HG03139 (cell line): ENCODE data around the gene SPINT3.

Source experiments
- ATAC-seq: cut with Tn5 transposase; IDR thresholded peaks from one replicate; pipeline ENCODE4 v1.9.1; 2021; ENCODE audit not compliant: unreplicated experiment

Gene SPINT3

DNA sequence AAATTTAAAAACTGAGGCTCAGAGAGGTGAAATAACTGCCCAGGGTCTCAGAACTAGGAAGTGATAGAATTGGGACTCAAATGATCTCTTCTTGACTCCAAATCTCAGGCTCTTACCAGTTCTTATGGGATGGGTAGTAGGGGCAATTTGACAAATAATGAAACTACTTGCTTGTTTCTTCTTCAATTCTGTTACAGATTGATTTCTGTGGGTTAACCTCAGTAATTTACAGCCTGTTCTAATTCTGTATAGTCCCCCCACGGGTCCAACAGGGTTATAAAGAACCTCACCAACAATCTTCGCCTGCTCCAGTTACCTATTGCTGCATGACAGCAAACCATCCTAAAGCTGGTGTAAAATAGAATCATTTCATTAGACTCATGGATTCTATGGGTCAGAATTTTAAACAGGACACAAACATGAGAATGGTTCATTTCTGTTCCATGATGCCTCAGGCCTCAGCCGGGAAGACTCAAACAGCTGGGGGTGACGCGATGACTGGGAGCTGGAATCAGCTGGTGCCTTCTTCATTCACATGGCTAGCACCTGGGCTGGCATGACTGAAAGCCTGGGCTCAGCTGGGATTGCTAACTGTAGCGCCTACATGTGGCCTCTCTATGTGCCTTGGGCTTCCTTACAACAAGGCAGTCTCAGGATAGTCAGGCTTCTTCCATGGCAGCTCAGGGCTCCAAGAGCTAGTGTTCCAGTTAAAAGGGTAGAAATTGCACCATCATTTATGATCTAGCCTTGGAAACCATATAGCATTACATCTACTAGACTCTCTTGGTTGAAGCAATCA, 52.5 kb downstream of the SPINT3 start:
- peak; percentile 55 for ATAC-seq
